CD14-positive monocyte (primary cell): ENCODE data around the gene ARL16. TPM values are rescaled to one million over a fixed set of nuclear protein-coding genes. Genes with fewer than 3 reads are reported as not detected.
A peak's percentile ranks its signal among the peaks of the same experiment; 100 is the strongest.

ENCODE experiments used
- DNase-seq, 3 donors: peaks; one replicate each; pipeline ENCODE4 v3.0.0-alpha.2; 2011 to 2022
- H2AFZ ChIP-seq: 2 replicates; pipeline ENCODE4 v1.6.0; 2012; ENCODE audit warnings: mild to moderate bottlenecking, low read depth, low read length, inconsistent platforms; ENCODE audit not compliant: insufficient read depth, poor library complexity, severe bottlenecking
- H3K27ac ChIP-seq, 2 donors: 1 replicate in 1 of 2; 2 replicates in 1 of 2; pipeline ENCODE4 v1.5.1; 2012 to 2013; ENCODE audit warnings: low read length in 2 of 2, control low read depth in 1 of 2, inconsistent platforms in 1 of 2, low read depth in 1 of 2, mild to moderate bottlenecking in 1 of 2
- H3K27me3 ChIP-seq, 2 donors: one replicate each; pipeline versions ENCODE4 v1.6.0 to v1.6.1; 2011 to 2013; ENCODE audit warnings: low read length in 2 of 2; ENCODE audit not compliant: control insufficient read depth in 2 of 2, insufficient read depth in 2 of 2
- H3K36me3 ChIP-seq, 2 donors: replicated peaks in 1 of 2; 1 replicate in 1 of 2; 2 replicates in 1 of 2; pipeline versions ENCODE4 v1.5.1 to v1.6.1; 2012 to 2013; ENCODE audit warnings: low read length in 2 of 2, control low read depth in 1 of 2, inconsistent platforms in 1 of 2, mild to moderate bottlenecking in 1 of 2; ENCODE audit not compliant: insufficient read depth in 2 of 2, control insufficient read depth in 1 of 2
- H3K4me1 ChIP-seq, 2 donors: 1 replicate in 1 of 2; 2 replicates in 1 of 2; pipeline versions ENCODE4 v1.5.1 to v1.6.1; 2012 to 2013; ENCODE audit warnings: low read length in 2 of 2, control low read depth in 1 of 2, inconsistent platforms in 1 of 2, mild to moderate bottlenecking in 1 of 2, moderate library complexity in 1 of 2; ENCODE audit not compliant: insufficient read depth in 2 of 2, control insufficient read depth in 1 of 2
- H3K4me2 ChIP-seq: replicated peaks from 2 replicates; pipeline ENCODE3; 2012; ENCODE audit warnings: low read length, moderate library complexity, mild to moderate bottlenecking; ENCODE audit not compliant: poor library complexity, severe bottlenecking; ENCODE audit errors: extremely low read depth
- H3K4me3 ChIP-seq, 3 experiments: fragments of 200-600 bp in 1 of 3; sonication (generic) in 1 of 3; replicated peaks in 1 of 3; 1 replicate in 2 of 3; 2 replicates in 1 of 3; pipeline ENCODE4 v1.5.1; 2011 to 2013; ENCODE audit warnings: low read length in 3 of 3, mild to moderate bottlenecking in 3 of 3, control low read depth in 2 of 3, low read depth in 2 of 3, inconsistent platforms in 1 of 3, moderate library complexity in 1 of 3
- H3K79me2 ChIP-seq: 2 replicates; pipeline ENCODE4 v1.6.0; 2012; ENCODE audit warnings: mild to moderate bottlenecking, control low read depth, inconsistent platforms, low read length, moderate library complexity; ENCODE audit not compliant: insufficient read depth
- H3K9ac ChIP-seq: 2 replicates; pipeline ENCODE4 v1.6.0; 2017; ENCODE audit warnings: low read length, mild to moderate bottlenecking; ENCODE audit not compliant: insufficient read depth, poor library complexity, severe bottlenecking
- H3K9me3 ChIP-seq, 2 donors: replicated peaks in 1 of 2; 1 replicate in 1 of 2; 2 replicates in 1 of 2; pipeline versions ENCODE4 v1.5.1 to v1.6.1; 2012 to 2013; ENCODE audit warnings: low read length in 2 of 2, control low read depth in 1 of 2; ENCODE audit not compliant: control insufficient read depth in 1 of 2, insufficient read depth in 1 of 2
- H4K20me1 ChIP-seq: 2 replicates; pipeline ENCODE4 v1.6.0; 2012; ENCODE audit warnings: mild to moderate bottlenecking, low read length, control low read depth, moderate library complexity; ENCODE audit not compliant: insufficient read depth
- H3K27ac Mint-ChIP-seq, 7 donors: one replicate each; pipeline ENCODE4 v1.8.0; 2020; ENCODE audit warnings: mild to moderate bottlenecking in 7 of 7, mixed read lengths in 7 of 7, moderate library complexity in 6 of 7, inconsistent platforms in 2 of 7
- H3K27me3 Mint-ChIP-seq, 3 donors: one replicate each; pipeline ENCODE4 v1.8.0; 2021 to 2022; ENCODE audit warnings: low read depth in 3 of 3, mild to moderate bottlenecking in 3 of 3, mixed read lengths in 3 of 3, moderate library complexity in 3 of 3, inconsistent platforms in 1 of 3
- H3K36me3 Mint-ChIP-seq, 2 donors: one replicate each; pipeline ENCODE4 v1.8.0; 2020; ENCODE audit warnings: mixed read lengths in 2 of 2, inconsistent platforms in 1 of 2, mild to moderate bottlenecking in 1 of 2
- H3K4me1 Mint-ChIP-seq: one replicate; pipeline ENCODE4 v1.8.0; 2020; ENCODE audit warnings: mild to moderate bottlenecking, mixed read lengths
- H3K4me3 Mint-ChIP-seq, 2 donors: one replicate each; pipeline ENCODE4 v1.8.0; 2020; ENCODE audit warnings: mild to moderate bottlenecking in 2 of 2, mixed read lengths in 2 of 2, moderate library complexity in 1 of 2
- H3K9me3 Mint-ChIP-seq, 7 donors: one replicate each; pipeline ENCODE4 v1.8.0; 2020 to 2022; ENCODE audit warnings: mixed read lengths in 7 of 7, mild to moderate bottlenecking in 6 of 7, moderate library complexity in 6 of 7, inconsistent platforms in 2 of 7
- WGBS: methylation state at CpG from one replicate; pipeline ENCODE4 v1.1.5; 2013; ENCODE audit warnings: missing lambda C conversion rate; ENCODE audit not compliant: insufficient coverage; 5-methylcytosine and 5-hydroxymethylcytosine counted together
- intact Hi-C, 2 donors: fragments of 100-400 bp; cut with micrococcal nuclease; formaldehyde crosslinking; loops; one replicate each; pipeline versions ENCODE4 v1.15.0 to v1.15.1; 2023
- polyA plus RNA-seq, 3 donors: library from polyadenylated mRNA; depleted of rRNA in 1 of 3; unstranded in 2 of 3; stranded (reverse) in 1 of 3; fragments of 300-500 nt in 2 of 3; fragments of >200 nt in 1 of 3; fragmentation: Illumina TruSeq in 2 of 3; gene quantifications; 1 replicate in 2 of 3; 2 replicates in 1 of 3; pipeline ENCODE4 v1.2.3, GENCODE V29; 2012 to 2021
- TF ChIP-seq, protein P1 (sequence below): fragments of 200-600 bp; IDR thresholded peaks from one replicate; pipeline ENCODE4 v1.8.0; 2022; ENCODE audit warnings: antibody characterized with exemption, mild to moderate bottlenecking

The ARL16 gene
- polyA plus RNA-seq, 3 donors, result 17.6 to 43.0 (median 28.7) TPM

DNA sequence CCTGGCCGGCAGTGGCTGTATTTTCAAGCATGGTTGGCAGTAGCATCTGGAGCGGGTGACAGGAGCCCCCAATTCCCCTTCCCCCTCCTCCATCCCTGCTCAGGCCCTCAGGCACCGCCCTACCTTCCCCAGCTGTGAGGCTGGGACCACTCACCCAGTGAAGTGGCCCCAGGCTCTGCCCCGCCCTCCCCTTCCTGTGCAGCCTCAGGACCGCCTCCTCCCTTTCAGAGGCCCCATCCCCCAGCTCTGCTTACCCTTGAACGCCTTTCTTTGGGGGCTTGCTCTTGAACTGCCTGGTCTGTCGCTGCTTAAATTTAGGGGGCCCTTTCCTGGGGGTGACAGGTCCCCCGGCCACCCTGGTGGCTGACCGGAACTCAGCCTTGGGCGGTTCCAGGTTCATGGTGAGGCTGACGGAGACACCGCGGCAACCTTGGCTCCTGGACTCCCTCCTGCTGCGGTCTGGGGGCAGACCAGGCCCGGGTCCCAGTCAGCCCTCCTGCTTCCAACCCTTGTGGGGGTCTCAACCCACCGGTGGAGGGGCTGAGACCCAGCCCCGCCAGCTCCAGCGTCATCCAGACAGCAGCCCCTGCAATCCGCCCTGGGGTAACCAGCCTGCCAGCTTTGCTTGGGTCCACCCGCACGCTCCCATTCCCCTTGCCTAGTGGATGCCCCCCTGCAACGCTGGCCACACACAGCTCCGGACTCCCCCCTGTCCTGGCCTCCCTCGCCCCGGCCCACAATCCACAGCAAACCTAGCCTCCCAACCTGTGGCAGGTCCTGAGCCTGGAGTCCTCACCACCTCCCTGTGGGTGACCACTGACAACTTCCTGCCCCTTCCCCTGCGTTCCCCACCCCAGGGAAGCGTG is 30.5 kb downstream of the ARL16 start:
- Histone ChIP-seq H3K27me3 (peaks cover 6 to 16% of the 10 kb centered on the region in 2 donors), H3K4me3 (peak overlapping the region; percentile 33 to 78 (median 59))

GRCh38 chr17:81651692-81652091 is 31.9 kb downstream of the ARL16 start:
- Mint-ChIP-seq H3K27me3 (peaks cover 34 to 48% (median 45%) of the 10 kb centered on the region in 3 donors), H3K4me1 (peaks cover 14% of the 10 kb centered on the region), H3K27ac (peak overlapping the region in 1 of 7 donors; percentile 23), H3K4me3 (peak overlapping the region in 1 of 2 donors; percentile 9), H3K9me3 (peaks cover 10 to 26% (median 19%) of the 10 kb centered on the region in 7 donors), H3K36me3 (peaks cover 2 to 6% of the 10 kb centered on the region in 2 donors)
- Histone ChIP-seq H3K9me3 (peaks cover 13 to 16% of the 10 kb centered on the region in 2 donors), H3K9ac (no peak overlapping the region), H3K79me2 (no peaks in the 10 kb centered on the region), H3K4me3 (no peak overlapping the region), H3K27me3 (peaks cover 11 to 28% of the 10 kb centered on the region in 2 donors), H3K4me1 (peaks cover 13 to 20% of the 10 kb centered on the region in 2 donors), H3K27ac (no peak overlapping the region), H2AFZ (no peak overlapping the region), H3K4me2 (no peak overlapping the region), H4K20me1 (no peaks in the 10 kb centered on the region), H3K36me3 (no peaks in the 10 kb centered on the region)
- TF ChIP-seq, protein P1, sequence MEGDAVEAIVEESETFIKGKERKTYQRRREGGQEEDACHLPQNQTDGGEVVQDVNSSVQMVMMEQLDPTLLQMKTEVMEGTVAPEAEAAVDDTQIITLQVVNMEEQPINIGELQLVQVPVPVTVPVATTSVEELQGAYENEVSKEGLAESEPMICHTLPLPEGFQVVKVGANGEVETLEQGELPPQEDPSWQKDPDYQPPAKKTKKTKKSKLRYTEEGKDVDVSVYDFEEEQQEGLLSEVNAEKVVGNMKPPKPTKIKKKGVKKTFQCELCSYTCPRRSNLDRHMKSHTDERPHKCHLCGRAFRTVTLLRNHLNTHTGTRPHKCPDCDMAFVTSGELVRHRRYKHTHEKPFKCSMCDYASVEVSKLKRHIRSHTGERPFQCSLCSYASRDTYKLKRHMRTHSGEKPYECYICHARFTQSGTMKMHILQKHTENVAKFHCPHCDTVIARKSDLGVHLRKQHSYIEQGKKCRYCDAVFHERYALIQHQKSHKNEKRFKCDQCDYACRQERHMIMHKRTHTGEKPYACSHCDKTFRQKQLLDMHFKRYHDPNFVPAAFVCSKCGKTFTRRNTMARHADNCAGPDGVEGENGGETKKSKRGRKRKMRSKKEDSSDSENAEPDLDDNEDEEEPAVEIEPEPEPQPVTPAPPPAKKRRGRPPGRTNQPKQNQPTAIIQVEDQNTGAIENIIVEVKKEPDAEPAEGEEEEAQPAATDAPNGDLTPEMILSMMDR, result no peak
- intact Hi-C loops, result no loop called here
- DNase-seq, result no peak
- 92% methylated on average over 7 of the region's 10 CpGs for WGBS

More for the DNA sequence above, 30.5 kb downstream of the ARL16 start:
- Mint-ChIP-seq H3K4me3 (peak overlapping the region; percentile 89 to 98), H3K27ac (peak overlapping the region in 5 of 7 donors; percentile 20 to 84 (median 37)), H3K36me3 (peaks cover 2 to 6% of the 10 kb centered on the region in 2 donors), H3K4me1 (peaks cover 21% of the 10 kb centered on the region), H3K27me3 (peaks cover 22 to 36% (median 30%) of the 10 kb centered on the region in 3 donors), H3K9me3 (peaks cover 10 to 21% (median 18%) of the 10 kb centered on the region in 7 donors)
- Histone ChIP-seq H3K9ac (peak overlapping the region; percentile 70), H3K36me3 (no peaks in the 10 kb centered on the region), H3K79me2 (no peaks in the 10 kb centered on the region), H2AFZ (peak overlapping the region; percentile 97), H3K4me2 (peak overlapping the region; percentile 86), H3K9me3 (peaks cover 7 to 16% of the 10 kb centered on the region in 2 donors), H4K20me1 (no peaks in the 10 kb centered on the region), H3K27ac (peak overlapping the region in 1 of 2 donors; percentile 53), H3K4me1 (peaks cover 19 to 26% of the 10 kb centered on the region in 2 donors)
- under 1% methylated on average over 23 of the region's 27 CpGs for WGBS
- intact Hi-C loops, result no loop called here
- TF ChIP-seq, protein P1, result no peak
- peak in 1 of 3 donors; percentile 11 for DNase-seq
